IPS-20b (cell line): ENCODE results near the gene BCKDK.
"Not testable (repeated sequence)": the region's sequence is repeated elsewhere in the genome, so short reads cannot be mapped to it uniquely, and the experiment has no call there.

ENCODE experiments used
- H3K27ac ChIP-seq: one replicate; pipeline ENCODE4 v1.5.1; 2013; ENCODE audit warnings: low read length
- H3K27me3 ChIP-seq: 2 replicates; pipeline ENCODE4 v1.6.1; 2013; ENCODE audit warnings: mild to moderate bottlenecking, low read length, inconsistent platforms; ENCODE audit not compliant: insufficient read depth
- H3K36me3 ChIP-seq: 2 replicates; pipeline ENCODE4 v1.6.1; 2013; ENCODE audit warnings: low read depth, mild to moderate bottlenecking, inconsistent platforms, low read length, moderate library complexity; ENCODE audit not compliant: insufficient read depth
- H3K4me1 ChIP-seq: 2 replicates; pipeline ENCODE4 v1.6.1; 2013; ENCODE audit warnings: mild to moderate bottlenecking, control low read depth, inconsistent platforms, low read length, moderate library complexity; ENCODE audit not compliant: insufficient read depth
- H3K4me3 ChIP-seq: 2 replicates; pipeline ENCODE4 v1.5.1; 2013; ENCODE audit warnings: mild to moderate bottlenecking, low read length, inconsistent platforms
- H3K9ac ChIP-seq: 2 replicates; pipeline ENCODE4 v1.6.1; 2013; ENCODE audit warnings: low read depth, mild to moderate bottlenecking, inconsistent platforms, low read length, moderate library complexity
- H3K9me3 ChIP-seq: 2 replicates; pipeline ENCODE4 v1.6.1; 2013; ENCODE audit warnings: mild to moderate bottlenecking, low read depth, low read length, inconsistent platforms; ENCODE audit not compliant: insufficient read depth

The BCKDK gene

GRCh38 chr16:31142109-31143010 lies 34.2 kb downstream of the BCKDK start:
- Histone ChIP-seq H3K27ac (peak overlapping the region; percentile 3), H3K4me1 (peaks cover 16% of the 10 kb centered on the region), H3K9ac (peak overlapping the region; percentile 37; the same call in 1 of the 2 replicates), H3K9me3 (no peaks in the 10 kb centered on the region), H3K4me3 (peak overlapping the region; percentile 57; the same call in 1 of the 2 replicates), H3K27me3 (peaks cover 36% of the 10 kb centered on the region), H3K36me3 (no peaks in the 10 kb centered on the region)

GRCh38 chr16:31143011-31143693 lies 35.0 kb downstream of the BCKDK start:
- no peaks in the 10 kb centered on the region for H3K36me3 ChIP-seq
- no peak overlapping the region for H3K27ac ChIP-seq
- H3K27me3 ChIP-seq, result peaks cover 44% of the 10 kb centered on the region
- peaks cover 16% of the 10 kb centered on the region for H3K4me1 ChIP-seq
- peak overlapping the region; percentile 57; the same call in 1 of the 2 replicates for H3K4me3 ChIP-seq
- H3K9ac ChIP-seq, result no peak overlapping the region
- H3K9me3 ChIP-seq, result no peaks in the 10 kb centered on the region

- Histone ChIP-seq H3K4me1 (peaks cover 11% of the 10 kb centered on the region; the same call in 1 of the 2 replicates), H3K9ac (no peak overlapping the region), H3K27ac (no peak overlapping the region), H3K36me3 (no peaks in the 10 kb centered on the region), H3K27me3 (peaks cover 49% of the 10 kb centered on the region), H3K9me3 (no peaks in the 10 kb centered on the region), H3K4me3 (no peak overlapping the region)
Measured at GRCh38 chr16:31143694-31144148, 35.5 kb downstream of the BCKDK start.

DNA sequence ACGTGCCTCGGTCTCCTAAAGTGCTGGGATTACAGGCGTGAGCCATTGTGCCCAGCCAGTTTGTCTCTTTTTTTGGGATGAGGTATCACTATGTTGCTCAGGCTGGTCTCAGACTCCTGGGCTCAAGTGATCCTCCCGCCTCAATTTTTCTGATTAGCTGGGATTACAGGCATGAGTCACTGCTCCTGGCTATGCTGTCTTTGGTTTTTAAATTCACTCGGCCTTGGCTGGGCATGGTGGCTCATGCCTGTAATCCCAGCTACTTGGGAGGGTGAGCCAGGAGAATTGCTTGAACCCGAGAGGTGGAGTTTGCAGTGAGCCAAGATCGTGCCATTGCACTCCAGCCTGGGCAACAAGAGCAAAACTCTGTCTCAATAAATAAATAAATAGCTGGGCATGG lies 36.2 kb downstream of the BCKDK start:
- H3K9me3 ChIP-seq, H3K4me3 ChIP-seq, H3K36me3 ChIP-seq, H3K27ac ChIP-seq, H3K4me1 ChIP-seq, H3K9ac ChIP-seq: not testable (repeated sequence)
- H3K27me3 ChIP-seq, result peaks cover 52% of the 10 kb centered on the region

- H3K36me3 ChIP-seq, result no peaks in the 10 kb centered on the region
- H3K4me1 ChIP-seq, result peaks cover 6% of the 10 kb centered on the region; the same call in 1 of the 2 replicates
- no peak overlapping the region for H3K4me3 ChIP-seq
- no peaks in the 10 kb centered on the region for H3K9me3 ChIP-seq
- H3K9ac ChIP-seq, result no peak overlapping the region
- H3K27ac ChIP-seq, result no peak overlapping the region
- H3K27me3 ChIP-seq, result peaks cover 52% of the 10 kb centered on the region
Measured at GRCh38 chr16:31145398-31145990, 37.3 kb downstream of the BCKDK start.

GRCh38 chr16:31147574-31147973 lies 39.4 kb downstream of the BCKDK start:
- no peaks in the 10 kb centered on the region for H3K9me3 ChIP-seq
- no peaks in the 10 kb centered on the region for H3K36me3 ChIP-seq
- no peak overlapping the region for H3K27ac ChIP-seq
- H3K27me3 ChIP-seq, result peaks cover 52% of the 10 kb centered on the region
- no peak overlapping the region for H3K9ac ChIP-seq
- peak overlapping the region; percentile 59; the same call in 1 of the 2 replicates for H3K4me3 ChIP-seq
- H3K4me1 ChIP-seq, result no peaks in the 10 kb centered on the region

DNA sequence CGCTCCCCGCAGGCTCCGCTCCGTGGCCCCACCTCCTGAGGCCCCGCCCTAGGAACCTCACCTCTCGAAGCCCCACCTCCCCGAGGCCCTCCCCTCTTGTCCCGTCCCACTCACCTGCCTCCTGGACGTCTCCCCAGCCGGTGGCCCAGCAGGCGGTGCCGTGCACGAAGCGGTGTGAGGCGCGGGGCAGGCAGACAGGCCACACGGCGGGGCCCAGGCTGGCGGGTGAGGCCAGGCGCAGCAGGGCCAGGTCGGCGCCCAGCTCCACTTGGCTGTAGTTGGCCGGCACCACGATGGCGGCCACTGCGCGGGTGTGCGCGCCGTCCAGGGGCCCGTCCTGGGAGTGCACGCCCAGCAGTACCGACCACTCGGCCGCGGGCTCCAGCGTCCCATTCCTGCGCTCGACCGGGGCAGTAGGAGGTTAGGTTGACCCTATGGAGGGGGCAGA lies 40.1 kb downstream of the BCKDK start:
- Histone ChIP-seq H3K27ac (no peak overlapping the region), H3K27me3 (peaks cover 44% of the 10 kb centered on the region), H3K4me3 (peak overlapping the region; percentile 59; the same call in 1 of the 2 replicates), H3K36me3 (no peaks in the 10 kb centered on the region), H3K9me3 (no peaks in the 10 kb centered on the region), H3K9ac (peak overlapping the region; percentile 13; the same call in 1 of the 2 replicates), H3K4me1 (no peaks in the 10 kb centered on the region)

GRCh38 chr16:31148896-31149295 lies 40.7 kb downstream of the BCKDK start:
- no peak overlapping the region for H3K27ac ChIP-seq
- no peak overlapping the region; the same call in 1 of the 2 replicates for H3K4me3 ChIP-seq
- no peak overlapping the region for H3K9ac ChIP-seq

GRCh38 chr16:31149332-31149731 lies 41.1 kb downstream of the BCKDK start:
- H3K27ac ChIP-seq, result no peak overlapping the region
- no peak overlapping the region for H3K9ac ChIP-seq
- no peak overlapping the region for H3K4me3 ChIP-seq
- H3K27me3 ChIP-seq, result peaks cover 36% of the 10 kb centered on the region
- H3K4me1 ChIP-seq, result no peaks in the 10 kb centered on the region
- no peaks in the 10 kb centered on the region for H3K36me3 ChIP-seq
- H3K9me3 ChIP-seq, result no peaks in the 10 kb centered on the region

More at GRCh38 chr16:31148896-31149295, 40.7 kb downstream of the BCKDK start:
- Histone ChIP-seq H3K27me3 (peaks cover 38% of the 10 kb centered on the region), H3K4me1 (no peaks in the 10 kb centered on the region), H3K36me3 (no peaks in the 10 kb centered on the region), H3K9me3 (no peaks in the 10 kb centered on the region)

- no peak within 1 kb of the TSS for H3K4me3 ChIP-seq
Measured at GRCh38 chr16:31149894-31150890, 42.0 kb downstream of the BCKDK start, which contains the start of gene PRSS36. PRSS36 (minus strand) TSS chr16:31150066; CDS start chr16:31150035, 31 bp downstream.

More at GRCh38 chr16:31149894-31150890, 42.0 kb downstream of the BCKDK start, which contains the start of gene PRSS36:
- H3K27ac ChIP-seq, result no peak within 1 kb of the TSS
- H3K9ac ChIP-seq, result no peak within 1 kb of the TSS
- no peaks in the 10 kb centered on the region for H3K4me1 ChIP-seq
- H3K9me3 ChIP-seq, result no peaks in the 10 kb centered on the region
- H3K36me3 ChIP-seq, result no peaks in the 10 kb centered on the region
- peaks cover 36% of the 10 kb centered on the region for H3K27me3 ChIP-seq
